ENCODE results near the gene TJP2.

TJP2 gene

DNA sequence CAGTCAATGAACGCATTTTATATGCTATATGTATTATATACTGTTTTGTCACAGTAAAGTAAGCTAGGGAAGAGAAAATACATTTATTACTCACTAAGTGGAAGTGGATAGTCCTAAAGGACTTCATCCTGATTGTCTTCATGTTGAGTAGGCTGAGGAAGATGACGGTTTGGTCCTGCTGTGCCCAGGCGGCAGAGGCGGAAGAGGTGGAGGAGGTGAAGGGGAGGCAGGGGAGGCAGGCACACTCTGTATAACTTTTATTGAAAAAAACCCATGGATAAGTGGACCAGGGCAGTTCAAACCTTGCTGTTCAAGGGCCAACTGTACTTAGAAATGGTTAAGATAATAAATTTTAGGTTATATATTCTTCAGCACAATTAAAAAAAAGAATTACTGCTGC, 28.5 kb downstream of the TJP2 start:
- H3K4me3 ChIP-seq (ENCODE audit: low read depth, low read length): no peak overlapping the region
- DNase-seq (ENCODE audit: low read depth): no peak
- TF ChIP-seq CTCF (IDR thresholded peaks at IDR 0.05; ENCODE audit: low read depth, low read length, missing control alignments): no peak
- in situ Hi-C loops (cut with HindIII; ENCODE audit: low sequenced_read_pairs): no loop called here

GRCh38 chr9:69204326-69204725, 30.2 kb downstream of the TJP2 start:
- in situ Hi-C loops (cut with HindIII; ENCODE audit: low sequenced_read_pairs): no loop called here
- no peak overlapping the region for H3K4me3 ChIP-seq (ENCODE audit: low read depth, low read length)

DNA sequence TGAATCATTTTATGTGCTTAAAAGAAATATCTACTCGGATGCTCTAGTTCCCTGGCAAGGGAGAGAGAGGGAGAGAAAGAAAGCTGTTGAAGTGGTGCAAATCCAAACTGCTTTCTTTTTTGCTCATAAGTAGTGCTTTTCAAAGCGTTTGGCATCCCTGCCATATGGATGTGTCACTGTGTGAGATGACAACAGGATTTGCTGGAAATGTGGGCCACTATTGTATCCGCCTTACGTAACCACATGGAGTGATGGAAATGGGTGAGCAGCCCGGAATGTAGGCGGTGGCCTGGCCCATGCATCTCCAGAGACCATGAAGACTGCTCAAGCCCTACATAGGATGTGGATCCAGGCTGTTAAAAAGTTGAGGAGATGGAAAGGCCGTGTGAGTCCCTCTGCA, 30.8 kb downstream of the TJP2 start:
- DNase-seq (ENCODE audit: low read depth): no peak
- in situ Hi-C loops (cut with HindIII; ENCODE audit: low sequenced_read_pairs): no loop called here
- H3K4me3 ChIP-seq (ENCODE audit: low read depth, low read length): no peak overlapping the region
- TF ChIP-seq CTCF (IDR thresholded peaks at IDR 0.05; ENCODE audit: low read depth, low read length, missing control alignments): no peak

More at GRCh38 chr9:69204326-69204725, 30.2 kb downstream of the TJP2 start:
- TF ChIP-seq CTCF (IDR thresholded peaks at IDR 0.05; ENCODE audit: low read depth, low read length, missing control alignments): no peak
- no peak for DNase-seq (ENCODE audit: low read depth)

GRCh38 chr9:69206047-69206446, 32.0 kb downstream of the TJP2 start:
- H3K4me3 ChIP-seq (ENCODE audit: low read depth, low read length): no peak overlapping the region
- no peak for TF ChIP-seq CTCF (IDR thresholded peaks at IDR 0.05; ENCODE audit: low read depth, low read length, missing control alignments)
- no peak for DNase-seq (ENCODE audit: low read depth)
- in situ Hi-C loops (cut with HindIII; ENCODE audit: low sequenced_read_pairs): no loop called here

- H3K4me3 ChIP-seq (ENCODE audit: low read depth, low read length): no peak overlapping the region
- in situ Hi-C loops (cut with HindIII; ENCODE audit: low sequenced_read_pairs): no loop called here
- no peak for DNase-seq (ENCODE audit: low read depth)
- TF ChIP-seq CTCF (IDR thresholded peaks at IDR 0.05; ENCODE audit: low read depth, low read length, missing control alignments): no peak
Observed at GRCh38 chr9:69207503-69207902, 33.4 kb downstream of the TJP2 start.

GRCh38 chr9:69211424-69212036, 37.5 kb downstream of the TJP2 start:
- DNase-seq (ENCODE audit: low read depth): no peak
- in situ Hi-C loops (cut with HindIII; ENCODE audit: low sequenced_read_pairs): no loop called here
- no peak for TF ChIP-seq CTCF (IDR thresholded peaks at IDR 0.05; ENCODE audit: low read depth, low read length, missing control alignments)
- H3K4me3 ChIP-seq (ENCODE audit: low read depth, low read length): no peak overlapping the region

Measured in astrocyte of the cerebellum (primary cell).